Hindlimb muscle (tissue), 1 donor: ENCODE results near the gene KLK10. TPM values are rescaled to one million over a fixed set of nuclear protein-coding genes. Genes with fewer than 3 reads are reported as not detected.

Experiments
- DNase-seq: peaks from one replicate; pipeline ENCODE4 v3.0.0-alpha.2; 2013
- polyA plus RNA-seq: library from polyadenylated mRNA; unstranded; fragments of 120-200 nt; gene quantifications from one replicate; pipeline ENCODE4 v1.2.1, GENCODE V29; 2013; ENCODE audit not compliant: insufficient read length

Gene KLK10
- polyA plus RNA-seq, 1 donor, result not detected

DNA sequence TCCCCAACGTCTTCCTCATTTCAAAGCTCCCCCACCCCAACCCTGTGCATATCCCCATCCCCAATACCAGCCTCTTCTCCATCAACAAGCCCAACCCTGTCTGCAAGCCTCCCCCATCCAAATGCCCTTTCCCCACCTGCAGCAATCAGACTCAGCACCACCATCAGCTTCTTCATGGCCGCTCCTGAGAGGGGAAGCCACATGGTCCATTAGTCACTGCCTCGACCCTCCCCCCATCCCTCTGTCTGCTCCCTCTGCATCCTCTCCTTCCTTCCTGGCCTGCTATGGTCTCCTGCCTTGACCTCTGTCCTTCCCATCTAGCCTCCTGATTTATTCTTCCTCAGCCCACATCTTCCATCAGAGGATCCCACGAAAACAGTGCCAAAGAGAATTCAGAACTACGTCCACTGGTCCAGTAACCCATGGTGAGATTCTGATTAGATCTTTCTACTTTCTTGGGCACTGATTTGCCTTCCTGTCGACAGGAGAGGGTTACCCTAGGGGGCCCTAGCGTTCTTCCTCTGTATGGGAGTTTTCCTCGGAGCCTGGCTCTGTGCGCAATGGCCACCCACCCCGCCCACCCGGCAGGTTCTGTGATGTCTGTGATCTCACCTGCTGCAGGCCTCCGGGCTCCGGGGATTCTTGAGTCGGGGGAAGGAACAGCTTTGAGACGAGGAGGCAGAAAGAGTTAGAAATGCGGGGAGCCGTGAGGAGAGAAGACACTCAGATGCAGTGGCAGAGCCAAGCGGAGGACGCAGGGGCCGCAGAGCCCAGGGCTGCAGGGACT, 51.4 kb downstream of the KLK10 start:
- DNase-seq, result no peak

- no peak for DNase-seq
Measured at GRCh38 chr19:50964266-50964665, 55.2 kb downstream of the KLK10 start.

DNA sequence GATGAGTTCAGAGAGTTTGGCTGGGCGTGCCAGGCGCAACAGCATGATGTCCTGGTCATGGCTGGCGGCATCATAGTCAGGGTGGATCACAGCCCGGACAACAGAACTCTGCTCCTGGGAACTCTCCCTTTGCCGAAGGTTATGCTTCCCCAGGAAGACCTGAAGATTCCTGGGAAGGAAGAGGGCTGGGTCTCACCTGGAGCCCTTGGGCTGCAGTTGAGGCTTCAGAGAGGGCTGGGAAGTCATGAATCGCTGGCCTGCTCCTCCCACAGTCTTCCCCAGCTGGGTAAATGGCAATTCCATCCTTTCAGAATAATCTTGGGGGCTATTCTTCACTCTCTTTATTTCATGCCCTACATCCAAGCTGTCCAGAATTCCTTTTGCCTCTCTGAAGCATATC, 56.1 kb downstream of the KLK10 start:
- DNase-seq, result no peak

Other genes with a start within 250 kb of the KLK10 start
- gene GPR32, start 249.2 kb downstream of the KLK10 start, polyA plus RNA-seq, result not detected
- 0.14 TPM for gene ACP4, start 229.3 kb downstream of the KLK10 start, polyA plus RNA-seq
- 0.27 TPM for gene KLK1, start 195.9 kb downstream of the KLK10 start, polyA plus RNA-seq
- gene KLK15, start 186.1 kb downstream of the KLK10 start, polyA plus RNA-seq, result not detected
- not detected for gene KLK3, start 164.8 kb downstream of the KLK10 start, polyA plus RNA-seq
- gene KLK2, start 146.3 kb downstream of the KLK10 start, polyA plus RNA-seq, result not detected
- gene KLK4, start 108.3 kb downstream of the KLK10 start, polyA plus RNA-seq, result not detected
- gene KLK5, start 66.7 kb downstream of the KLK10 start, polyA plus RNA-seq, result not detected
- not detected for gene KLK6, start 50.1 kb downstream of the KLK10 start, polyA plus RNA-seq
- not detected for gene KLK7, start 35.8 kb downstream of the KLK10 start, polyA plus RNA-seq
- not detected for gene KLK8, start 18.1 kb downstream of the KLK10 start, polyA plus RNA-seq
- 0.72 TPM for gene KLK11, start 6.9 kb upstream of the KLK10 start, polyA plus RNA-seq
- gene KLK12, start 15.3 kb upstream of the KLK10 start, polyA plus RNA-seq, result not detected
- not detected for gene KLK13, start 45.4 kb upstream of the KLK10 start, polyA plus RNA-seq
- gene KLK14, start 63.2 kb upstream of the KLK10 start, polyA plus RNA-seq, result not detected
- gene CTU1, start 88.7 kb upstream of the KLK10 start, polyA plus RNA-seq, result 4.2 TPM
- gene SIGLEC9, start 105.2 kb upstream of the KLK10 start, polyA plus RNA-seq, result 1.1 TPM
- gene SIGLEC7, start 122.6 kb upstream of the KLK10 start, polyA plus RNA-seq, result 0.76 TPM
- gene CD33, start 205.4 kb upstream of the KLK10 start, polyA plus RNA-seq, result 4.1 TPM
- not detected for gene SIGLECL1, start 231.4 kb upstream of the KLK10 start, polyA plus RNA-seq